ENCODE data around the gene ITGAE.

DNA sequence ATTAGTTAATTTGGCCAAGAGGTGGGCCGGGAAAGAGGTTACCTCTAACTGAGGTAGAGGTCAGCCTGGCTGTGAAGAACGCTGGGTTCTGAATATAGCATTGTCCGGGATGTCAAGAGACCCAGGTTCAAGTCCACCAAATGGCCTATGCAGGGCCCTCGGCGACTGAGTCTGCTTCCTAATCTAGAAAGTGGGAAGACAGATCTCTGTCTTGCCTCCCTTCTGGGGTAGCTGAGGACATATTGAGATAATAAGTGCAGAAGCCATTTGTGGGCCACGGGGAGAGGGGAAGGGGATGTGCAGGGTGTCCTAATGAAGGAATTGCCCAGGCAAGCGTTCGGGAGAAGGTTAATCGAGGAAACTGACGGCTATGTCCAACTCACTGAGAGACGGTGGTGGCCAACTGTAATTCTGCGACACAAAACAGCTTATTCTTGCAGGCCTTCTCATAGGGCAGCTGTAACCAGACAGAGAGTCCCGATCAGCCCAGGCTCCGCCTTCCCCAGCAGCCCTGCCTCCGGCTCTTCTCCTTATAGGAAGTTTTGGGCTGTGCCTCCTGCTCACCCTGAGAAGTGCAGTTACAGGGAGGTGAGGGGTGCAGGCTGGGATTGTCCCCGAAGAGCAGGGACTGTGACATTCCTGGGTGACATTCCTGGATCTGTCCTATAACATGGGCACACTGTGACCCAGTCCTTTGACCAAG, 61.4 kb downstream of the ITGAE start:
- TF ChIP-seq HOXA7 (CRISPR knock-in tag; IDR thresholded peaks at IDR 0.05; ENCODE audit: borderline replicate concordance) = no peak
- no peak for TF ChIP-seq ZFP3 (tag by site-specific recombination; IDR thresholded peaks at IDR 0.05; ENCODE audit: low read depth)
- TF ChIP-seq ZNF146 (tag by site-specific recombination; IDR thresholded peaks at IDR 0.05) = no peak
- no peak for TF ChIP-seq ZNF707 (tag by site-specific recombination; IDR thresholded peaks at IDR 0.05)
- TF ChIP-seq ZNF558 (tag by site-specific recombination; IDR thresholded peaks at IDR 0.05) = no peak
- no peak for TF ChIP-seq ZBTB17 (tag by site-specific recombination; IDR thresholded peaks at IDR 0.05)
- TF ChIP-seq, protein P1, sequence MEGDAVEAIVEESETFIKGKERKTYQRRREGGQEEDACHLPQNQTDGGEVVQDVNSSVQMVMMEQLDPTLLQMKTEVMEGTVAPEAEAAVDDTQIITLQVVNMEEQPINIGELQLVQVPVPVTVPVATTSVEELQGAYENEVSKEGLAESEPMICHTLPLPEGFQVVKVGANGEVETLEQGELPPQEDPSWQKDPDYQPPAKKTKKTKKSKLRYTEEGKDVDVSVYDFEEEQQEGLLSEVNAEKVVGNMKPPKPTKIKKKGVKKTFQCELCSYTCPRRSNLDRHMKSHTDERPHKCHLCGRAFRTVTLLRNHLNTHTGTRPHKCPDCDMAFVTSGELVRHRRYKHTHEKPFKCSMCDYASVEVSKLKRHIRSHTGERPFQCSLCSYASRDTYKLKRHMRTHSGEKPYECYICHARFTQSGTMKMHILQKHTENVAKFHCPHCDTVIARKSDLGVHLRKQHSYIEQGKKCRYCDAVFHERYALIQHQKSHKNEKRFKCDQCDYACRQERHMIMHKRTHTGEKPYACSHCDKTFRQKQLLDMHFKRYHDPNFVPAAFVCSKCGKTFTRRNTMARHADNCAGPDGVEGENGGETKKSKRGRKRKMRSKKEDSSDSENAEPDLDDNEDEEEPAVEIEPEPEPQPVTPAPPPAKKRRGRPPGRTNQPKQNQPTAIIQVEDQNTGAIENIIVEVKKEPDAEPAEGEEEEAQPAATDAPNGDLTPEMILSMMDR (tag by site-specific recombination; IDR thresholded peaks at IDR 0.05) = no peak
- TF ChIP-seq ZNF18 (tag by site-specific recombination; IDR thresholded peaks at IDR 0.05) = no peak

Measured in HEK293 (cell line).